GM19455 (cell line): ENCODE results near the gene FARSA.
"Not testable (repeated sequence)": the region's sequence is repeated elsewhere in the genome, so short reads cannot be mapped to it uniquely, and the experiment has no call there.

Source experiments
- ATAC-seq: cut with Tn5 transposase; IDR thresholded peaks from one replicate; pipeline ENCODE4 v1.9.1; 2021; ENCODE audit not compliant: unreplicated experiment

FARSA gene

DNA sequence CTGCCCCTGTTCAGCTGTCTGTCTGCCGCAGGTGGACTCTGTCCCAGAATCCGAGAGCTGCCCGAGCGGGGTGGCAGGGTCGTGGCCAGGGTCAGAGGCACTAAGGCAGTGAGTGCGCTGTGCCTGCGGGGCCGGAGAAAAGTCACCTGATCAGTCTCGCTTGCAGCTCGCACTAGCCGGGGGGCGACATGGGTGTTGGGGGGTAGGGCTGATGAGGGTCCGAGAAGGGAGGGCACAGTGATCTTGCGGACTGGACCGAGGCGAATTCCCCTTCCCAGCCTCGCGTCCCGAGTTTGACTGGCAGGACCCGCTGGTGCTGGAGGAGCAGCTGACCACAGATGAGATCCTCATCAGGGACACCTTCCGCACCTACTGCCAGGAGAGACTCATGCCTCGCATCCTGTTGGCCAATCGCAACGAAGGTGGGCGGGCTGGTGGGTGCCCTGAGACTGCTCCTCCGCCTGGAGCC lies 41.9 kb downstream of the FARSA start:
- no peak for ATAC-seq

DNA sequence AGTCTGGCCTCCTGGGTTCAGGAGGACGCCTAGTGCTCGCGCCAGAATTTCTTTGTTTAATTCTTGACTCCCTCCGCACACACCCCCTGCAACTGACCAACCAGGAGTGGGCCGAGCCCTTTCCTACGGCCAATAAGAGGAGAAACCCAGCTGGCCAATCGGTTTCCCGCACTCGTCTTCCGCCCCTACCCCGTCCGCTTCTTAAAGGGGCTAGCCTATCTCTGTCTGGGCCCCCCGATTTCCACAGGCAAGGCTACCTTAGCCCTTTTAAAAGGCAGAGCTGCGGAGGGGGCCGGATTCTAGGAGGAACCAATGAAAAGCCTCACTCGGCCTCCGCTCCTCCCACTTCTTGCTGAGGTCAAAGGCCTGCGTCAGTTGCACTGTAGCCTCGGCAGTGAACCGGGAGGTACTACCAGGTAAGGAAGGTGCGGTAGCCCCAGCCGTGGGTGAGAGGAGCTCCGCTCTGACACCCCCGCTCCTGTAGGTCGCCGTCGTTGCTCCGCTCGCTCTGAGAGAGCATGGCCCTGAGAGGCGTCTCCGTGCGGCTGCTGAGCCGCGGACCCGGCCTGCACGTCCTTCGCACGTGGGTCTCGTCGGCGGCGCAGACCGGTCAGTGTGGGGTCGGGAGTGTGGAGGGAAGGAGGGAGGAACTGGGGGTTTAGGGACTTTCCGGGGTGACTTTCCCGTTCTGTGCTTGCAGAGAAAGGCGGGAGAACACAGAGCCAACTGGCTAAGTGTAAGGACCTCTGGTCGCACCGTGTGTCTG lies 42.5 kb downstream of the FARSA start, which contains the start of gene GCDH:
Gene GCDH (plus strand): TSS at position 374 of the 766 bp plus-strand sequence. CDS start 145 bp downstream, at position 519.
- ATAC-seq, result peak; percentile 92

GRCh38 chr19:12890299-12890786 lies 43.2 kb downstream of the FARSA start:
- not testable (repeated sequence) for ATAC-seq

DNA sequence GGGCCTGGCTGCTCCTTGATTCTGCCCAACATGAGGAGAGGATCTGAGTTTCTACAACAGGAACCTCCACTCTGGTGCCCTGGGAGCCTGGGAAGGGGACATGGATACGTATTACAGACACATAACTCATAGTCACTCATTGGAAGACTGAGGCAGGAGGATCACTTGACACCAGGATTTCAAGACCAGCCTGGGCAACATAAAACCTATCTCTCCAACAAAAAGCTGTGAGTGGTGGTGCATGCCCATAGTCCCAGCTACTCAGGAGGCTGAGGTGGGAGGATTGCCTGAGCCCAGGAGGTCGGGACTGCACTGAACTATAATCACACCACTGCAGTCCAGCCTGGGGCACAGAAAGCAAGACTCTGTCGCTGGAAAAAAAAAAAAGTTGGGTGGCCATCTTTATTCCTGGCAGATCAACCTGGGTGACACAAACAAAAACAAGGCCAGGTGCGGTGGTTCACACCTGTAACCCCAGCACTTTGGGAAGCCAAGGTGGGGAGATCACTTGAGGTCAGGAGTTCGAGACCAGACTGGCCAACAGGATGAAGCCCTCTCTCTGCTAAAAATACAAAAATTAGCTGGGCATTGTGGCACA lies 45.4 kb downstream of the FARSA start:
- no peak for ATAC-seq

GRCh38 chr19:12886969-12887747 lies 46.4 kb downstream of the FARSA start, which contains the start of gene KLF1:
Gene KLF1, minus strand, starts transcription at chr19:12887201. Its CDS starts 61 bp downstream, at chr19:12887140.
- ATAC-seq, result no peak

GRCh38 chr19:12886651-12886968 lies 46.9 kb downstream of the FARSA start:
- no peak for ATAC-seq

DNA sequence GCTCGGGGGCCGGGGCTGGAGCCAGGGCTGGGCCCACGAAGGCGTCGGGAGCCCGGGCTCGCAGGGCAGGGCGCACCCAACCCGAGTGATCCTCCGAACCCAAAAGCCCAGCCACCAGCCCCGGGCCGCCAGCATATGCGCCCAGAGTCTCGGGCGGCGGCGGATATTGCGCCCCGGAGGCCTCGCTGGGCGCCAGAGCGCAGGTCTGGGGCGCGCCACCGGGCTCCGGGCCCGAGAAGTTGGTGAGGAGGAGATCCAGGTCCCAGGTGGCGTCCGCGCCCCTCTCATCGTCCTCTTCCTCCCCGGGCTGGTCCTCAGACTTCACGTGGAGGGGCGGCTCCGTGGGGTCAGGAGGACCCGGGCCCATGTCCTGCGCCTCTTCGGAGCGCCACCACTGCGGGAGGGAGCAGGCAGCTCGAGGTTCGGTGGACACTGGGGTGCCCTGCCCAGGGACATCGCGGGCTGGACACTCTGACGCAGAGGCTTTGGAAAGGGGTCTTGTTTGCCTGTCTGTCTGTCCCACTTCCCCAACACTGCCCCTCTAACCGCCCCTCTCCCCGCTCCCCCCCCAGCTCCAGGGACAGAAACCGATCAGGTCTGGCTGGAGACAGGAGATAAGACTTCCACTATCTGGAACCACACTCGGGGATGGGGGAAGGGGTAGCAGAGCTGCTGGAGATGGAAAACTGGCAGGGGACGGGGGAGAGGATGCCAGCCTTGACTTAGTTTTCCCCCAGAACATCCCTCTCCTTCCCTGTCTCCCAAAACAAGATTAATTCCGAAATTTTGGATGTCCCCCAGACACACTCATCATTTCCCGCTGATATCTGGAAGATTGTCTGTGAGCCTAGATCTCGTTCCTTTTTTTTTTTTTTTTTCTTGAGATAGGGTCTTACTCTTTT lies 47.5 kb downstream of the FARSA start:
- no peak for ATAC-seq

DNA sequence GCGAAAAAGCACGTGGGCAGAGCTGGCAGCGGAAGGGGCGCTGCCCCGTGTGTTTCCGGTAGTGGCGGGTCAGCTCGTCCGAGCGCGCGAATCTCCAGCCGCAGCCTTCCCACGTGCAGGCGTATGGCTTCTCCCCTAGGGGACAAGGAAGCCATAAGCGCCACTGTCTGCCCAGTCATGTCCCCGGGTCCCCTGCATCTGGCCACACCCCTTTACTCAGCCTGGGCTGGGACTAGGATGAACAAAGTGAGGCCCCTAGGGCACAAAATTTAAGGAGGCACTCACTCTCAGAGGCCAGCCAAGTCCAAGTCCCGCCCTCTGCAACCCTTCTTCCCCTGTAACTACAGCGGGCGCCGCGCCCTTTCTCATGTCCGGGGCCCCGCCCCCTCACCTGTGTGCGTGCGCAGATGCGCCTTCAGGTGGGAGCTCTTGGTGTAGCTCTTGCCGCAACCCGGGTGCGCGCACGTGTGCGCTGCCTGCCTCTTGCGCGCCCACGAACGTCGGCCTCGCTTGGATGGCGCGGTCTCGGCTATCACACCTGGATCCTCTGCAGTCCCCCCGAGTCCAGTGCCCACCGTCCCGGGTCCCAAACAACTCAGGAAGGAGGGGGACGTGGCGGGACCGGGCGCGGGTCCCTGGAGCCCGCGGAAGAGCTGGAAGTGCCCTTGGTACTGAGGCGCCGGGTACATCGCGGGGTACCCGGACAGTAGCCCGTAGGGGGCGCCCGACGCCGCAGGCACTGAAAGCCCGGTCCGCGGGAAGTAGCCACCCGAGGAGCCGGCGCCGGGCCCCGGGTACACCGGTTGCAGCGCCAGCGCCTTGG lies 48.4 kb downstream of the FARSA start:
- ATAC-seq, result no peak

GRCh38 chr19:12884627-12884925 lies 48.9 kb downstream of the FARSA start:
- ATAC-seq, result no peak

DNA sequence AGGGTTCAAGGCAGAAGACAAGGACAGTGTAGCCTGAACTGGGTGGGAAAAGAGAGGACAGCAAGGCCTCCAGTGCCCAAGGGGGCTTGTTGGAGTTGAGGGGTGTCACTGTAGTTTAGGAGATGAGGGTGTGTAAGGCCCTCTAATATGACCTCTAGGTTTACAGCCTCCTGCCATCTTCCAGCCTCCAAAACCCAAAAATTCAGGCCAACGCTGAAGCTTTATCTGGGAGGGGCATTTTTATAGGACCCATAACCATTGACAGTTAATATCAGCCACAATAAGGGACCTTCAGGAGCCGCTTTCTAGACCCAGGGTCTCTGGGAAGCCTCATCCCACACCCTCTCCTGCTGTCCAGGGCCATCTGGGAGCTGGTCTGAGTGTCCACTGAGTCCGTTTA lies 49.3 kb downstream of the FARSA start:
- ATAC-seq, result no peak

- no peak for ATAC-seq
Observed at GRCh38 chr19:12882589-12882988, 50.9 kb downstream of the FARSA start.

DNA sequence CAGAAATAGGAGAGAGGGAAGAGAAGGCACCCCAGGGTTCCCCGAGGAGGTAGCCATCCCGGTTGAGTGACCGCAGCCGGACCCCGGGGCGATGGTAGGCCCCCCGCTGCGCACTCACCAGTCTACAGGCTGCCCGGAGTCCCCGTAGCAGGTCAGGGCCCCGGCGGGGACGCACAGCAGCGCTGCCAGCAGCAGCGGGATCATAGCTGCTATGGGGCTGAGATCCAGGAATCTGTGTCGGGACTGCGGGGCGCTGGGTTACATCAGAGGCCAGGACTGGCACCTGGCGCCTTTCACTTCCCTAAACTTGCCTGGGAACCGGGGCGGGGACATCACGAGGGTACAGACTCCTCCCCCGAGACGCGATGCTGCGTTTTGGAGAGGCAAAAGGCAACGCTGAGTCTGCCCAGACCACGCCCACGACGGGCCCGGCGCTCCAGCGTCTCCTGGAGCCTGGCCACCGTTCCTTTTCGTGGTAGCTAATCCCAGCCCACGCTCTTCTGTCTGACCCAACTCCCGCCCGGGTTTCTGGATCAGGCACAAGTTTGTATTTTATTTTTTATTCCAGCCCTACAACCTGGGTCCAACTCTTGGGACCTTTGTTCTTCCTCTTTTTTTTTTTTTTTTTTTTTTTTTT lies 52.2 kb downstream of the FARSA start, which contains the start of gene DNASE2:
Gene DNASE2 (minus strand): TSS at position 278 of the 637 bp plus-strand sequence. CDS start 74 bp downstream, at position 204.
- ATAC-seq, result peak; percentile 52

DNA sequence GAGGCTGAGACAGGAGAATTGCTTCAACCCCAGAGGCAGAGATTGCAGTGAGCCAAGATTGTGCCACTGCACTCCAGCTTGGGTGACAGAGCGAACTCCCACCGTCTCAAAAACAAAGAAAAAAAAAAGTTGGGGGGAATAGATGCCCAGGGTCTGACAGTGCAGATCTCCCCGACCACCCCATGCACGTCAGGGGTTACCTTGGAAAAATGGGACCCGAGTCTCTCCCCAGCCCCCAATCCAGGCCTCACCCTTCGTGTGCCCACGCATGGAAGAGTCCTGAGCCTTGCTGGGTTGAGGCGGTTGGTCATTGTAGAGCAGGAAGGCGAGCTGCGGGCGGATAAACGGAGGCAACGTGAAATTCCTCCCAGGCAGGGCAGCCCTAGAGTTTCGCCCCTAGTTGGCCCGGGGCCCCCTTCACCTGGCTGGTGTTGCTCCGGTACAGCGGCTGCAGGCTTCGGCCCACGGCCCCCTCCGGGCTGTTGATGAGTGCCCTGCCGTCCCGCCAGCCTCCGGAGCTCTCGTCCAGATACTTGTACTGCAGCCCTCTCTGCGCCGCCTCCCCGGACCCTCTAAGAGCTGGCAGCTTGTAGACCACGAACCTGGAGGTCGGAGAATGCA lies 52.9 kb downstream of the FARSA start:
- ATAC-seq, result peak; percentile 27

- ATAC-seq, result no peak
Observed at GRCh38 chr19:12875086-12875485, 58.4 kb downstream of the FARSA start.

DNA sequence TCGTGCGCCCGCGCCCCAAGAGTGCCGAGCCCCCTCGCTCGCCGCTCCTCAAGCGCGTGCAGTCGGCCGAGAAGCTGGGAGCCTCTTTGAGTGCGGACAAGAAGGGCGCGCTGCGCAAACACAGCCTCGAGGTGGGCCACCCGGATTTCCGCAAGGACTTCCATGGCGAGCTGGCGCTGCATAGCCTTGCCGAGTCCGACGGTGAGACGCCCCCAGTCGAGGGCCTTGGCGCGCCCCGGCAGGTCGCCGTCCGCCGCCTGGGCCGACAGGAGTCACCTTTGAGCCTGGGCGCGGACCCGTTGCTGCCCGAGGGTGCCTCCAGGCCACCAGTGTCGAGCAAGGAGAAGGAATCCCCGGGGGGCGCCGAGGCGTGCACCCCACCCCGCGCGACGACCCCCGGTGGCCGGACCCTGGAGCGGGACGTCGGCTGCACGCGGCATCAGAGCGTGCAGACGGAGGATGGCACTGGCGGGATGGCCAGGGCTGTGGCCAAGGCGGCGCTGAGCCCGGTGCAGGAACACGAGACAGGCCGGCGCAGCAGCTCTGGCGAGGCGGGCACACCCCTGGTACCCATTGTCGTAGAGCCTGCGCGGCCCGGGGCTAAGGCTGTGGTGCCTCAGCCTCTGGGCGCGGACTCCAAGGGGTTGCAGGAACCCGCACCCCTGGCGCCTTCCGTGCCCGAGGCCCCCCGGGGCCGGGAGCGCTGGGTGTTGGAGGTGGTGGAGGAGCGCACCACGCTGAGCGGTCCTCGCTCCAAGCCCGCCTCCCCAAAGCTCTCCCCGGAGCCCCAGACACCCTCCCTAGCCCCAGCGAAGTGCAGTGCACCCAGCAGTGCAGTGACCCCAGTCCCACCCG lies 59.4 kb downstream of the FARSA start:
- no peak for ATAC-seq

- ATAC-seq, result no peak
Observed at GRCh38 chr19:12872941-12873890, 60.3 kb downstream of the FARSA start.
